H9 (cell line): Measurements from ENCODE around the gene ADAT3. TPM values are rescaled to one million over a fixed set of nuclear protein-coding genes. Genes with fewer than 3 reads are reported as not detected.

Experiments
- DNase-seq: peaks from one replicate; pipeline ENCODE4 v3.0.0-alpha.2; 2017
- H2AFZ ChIP-seq: one replicate; pipeline ENCODE4 v1.6.1; 2013; ENCODE audit warnings: mild to moderate bottlenecking, low read length, control low read depth, moderate library complexity
- H2AK5ac ChIP-seq: 2 replicates; pipeline ENCODE4 v1.6.1; 2013; ENCODE audit warnings: low read length, control low read depth, mixed read lengths; ENCODE audit not compliant: insufficient read length
- H2BK120ac ChIP-seq: one replicate; pipeline ENCODE4 v1.6.1; 2013; ENCODE audit warnings: low read depth, mild to moderate bottlenecking, low read length, control low read depth, inconsistent platforms; ENCODE audit not compliant: poor library complexity, severe bottlenecking
- H2BK12ac ChIP-seq: 2 replicates; pipeline ENCODE4 v1.6.1; 2013; ENCODE audit warnings: low read length, control low read depth, mixed read lengths, low read depth; ENCODE audit not compliant: insufficient read length
- H2BK15ac ChIP-seq: 2 replicates; pipeline ENCODE4 v1.6.1; 2013; ENCODE audit warnings: low read depth, low read length, control low read depth
- H2BK20ac ChIP-seq: one replicate; pipeline ENCODE4 v1.6.1; 2013; ENCODE audit warnings: low read depth, mild to moderate bottlenecking, low read length, control low read depth, inconsistent platforms; ENCODE audit not compliant: poor library complexity, severe bottlenecking
- H2BK5ac ChIP-seq: 2 replicates; pipeline ENCODE4 v1.6.1; 2013; ENCODE audit warnings: low read length, control low read depth, mixed read lengths; ENCODE audit not compliant: insufficient read length
- H3K14ac ChIP-seq: 2 replicates; pipeline ENCODE4 v1.6.1; 2013; ENCODE audit warnings: low read length, control low read depth; ENCODE audit not compliant: insufficient read depth
- H3K18ac ChIP-seq: 2 replicates; pipeline ENCODE4 v1.6.1; 2013; ENCODE audit warnings: low read depth, mild to moderate bottlenecking, mixed read lengths, low read length, control low read depth; ENCODE audit not compliant: insufficient read length
- H3K23ac ChIP-seq: 2 replicates; pipeline ENCODE4 v1.6.1; 2013; ENCODE audit warnings: low read length, control low read depth, mixed read lengths, low read depth; ENCODE audit not compliant: insufficient read length
- H3K23me2 ChIP-seq: 2 replicates; pipeline ENCODE4 v1.6.1; 2013; ENCODE audit warnings: low read depth, mild to moderate bottlenecking, mixed read lengths, low read length, control low read depth; ENCODE audit not compliant: insufficient read length, poor library complexity, severe bottlenecking
- H3K27ac ChIP-seq: 2 replicates; pipeline ENCODE4 v1.5.1; 2013; ENCODE audit warnings: low read length, control low read depth, mixed read lengths, low read depth; ENCODE audit not compliant: insufficient read length
- H3K27me3 ChIP-seq: 2 replicates; pipeline ENCODE4 v1.6.1; 2013; ENCODE audit warnings: low read length, control low read depth, inconsistent platforms; ENCODE audit not compliant: insufficient read depth
- H3K4ac ChIP-seq: 2 replicates; pipeline ENCODE4 v1.6.1; 2013; ENCODE audit warnings: low read depth, mild to moderate bottlenecking, control low read depth, inconsistent platforms, low read length, moderate library complexity
- H3K4me1 ChIP-seq: 2 replicates; pipeline ENCODE4 v1.6.1; 2013; ENCODE audit warnings: low read length, control low read depth, inconsistent platforms; ENCODE audit not compliant: insufficient read depth
- H3K4me2 ChIP-seq: 2 replicates; pipeline ENCODE4 v1.6.1; 2013; ENCODE audit warnings: low read length, control low read depth, mixed read lengths; ENCODE audit not compliant: insufficient read length, insufficient read depth
- H3K56ac ChIP-seq: 2 replicates; pipeline ENCODE4 v1.6.1; 2013; ENCODE audit warnings: low read depth, mild to moderate bottlenecking, mixed read lengths, low read length, control low read depth; ENCODE audit not compliant: insufficient read length
- H3K79me1 ChIP-seq: 2 replicates; pipeline ENCODE4 v1.6.1; 2013; ENCODE audit warnings: low read depth, mild to moderate bottlenecking, moderate library complexity, low read length, control low read depth, inconsistent platforms; ENCODE audit not compliant: insufficient read depth, poor library complexity, severe bottlenecking
- H3K79me2 ChIP-seq: 2 replicates; pipeline ENCODE4 v1.6.1; 2013; ENCODE audit warnings: low read length, control low read depth, inconsistent platforms; ENCODE audit not compliant: insufficient read depth
- H3K9ac ChIP-seq: 2 replicates; pipeline ENCODE4 v1.6.1; 2013; ENCODE audit warnings: low read length, control low read depth, mixed read lengths; ENCODE audit not compliant: insufficient read length; ENCODE audit errors: extremely low read depth
- H3K9me3 ChIP-seq: one replicate; pipeline ENCODE4 v1.6.1; 2013; ENCODE audit warnings: low read depth, low read length, inconsistent platforms; ENCODE audit not compliant: control insufficient read depth
- H3T11ph ChIP-seq: one replicate; pipeline ENCODE4 v1.6.1; 2013; ENCODE audit warnings: mild to moderate bottlenecking, low read length, control low read depth, inconsistent platforms
- H4K20me1 ChIP-seq: one replicate; pipeline ENCODE4 v1.6.1; 2013; ENCODE audit not compliant: control insufficient read depth, insufficient read length, insufficient read depth
- H4K5ac ChIP-seq: 2 replicates; pipeline ENCODE4 v1.6.1; 2013; ENCODE audit warnings: low read depth, mild to moderate bottlenecking, mixed read lengths, low read length, control low read depth; ENCODE audit not compliant: insufficient read length
- H4K8ac ChIP-seq: replicated peaks from 2 replicates; pipeline ENCODE4 v1.6.1; 2013; ENCODE audit warnings: low read length, control low read depth, mixed read lengths, low read depth; ENCODE audit not compliant: insufficient read length
- H4K91ac ChIP-seq: 2 replicates; pipeline ENCODE4 v1.6.1; 2013; ENCODE audit warnings: low read depth, mild to moderate bottlenecking, moderate library complexity, mixed read lengths, low read length, control low read depth; ENCODE audit not compliant: insufficient read length
- H3K27ac Mint-ChIP-seq, 3 experiments: 2 replicates in 2 of 3; 3 replicates in 1 of 3; pipeline ENCODE4 v1.8.0; 2020 to 2021; ENCODE audit warnings: mixed read lengths in 3 of 3, mild to moderate bottlenecking in 1 of 3, moderate library complexity in 1 of 3
- H3K27me3 Mint-ChIP-seq: 2 replicates; pipeline ENCODE4 v1.8.0; 2021; ENCODE audit warnings: low read depth, mild to moderate bottlenecking, moderate library complexity, mixed read lengths
- H3K36me3 Mint-ChIP-seq, 3 experiments: 2 replicates in 2 of 3; 3 replicates in 1 of 3; pipeline ENCODE4 v1.8.0; 2020 to 2021; ENCODE audit warnings: low read depth in 3 of 3, mixed read lengths in 3 of 3; ENCODE audit not compliant: insufficient read depth in 1 of 3
- H3K4me1 Mint-ChIP-seq, 2 experiments: 2 replicates each; pipeline ENCODE4 v1.8.0; 2020; ENCODE audit warnings: mixed read lengths in 2 of 2
- H3K4me3 Mint-ChIP-seq, 2 experiments: 2 replicates in 1 of 2; 3 replicates in 1 of 2; pipeline ENCODE4 v1.8.0; 2020 to 2021; ENCODE audit warnings: mild to moderate bottlenecking in 2 of 2, mixed read lengths in 2 of 2, moderate library complexity in 1 of 2
- H3K9me3 Mint-ChIP-seq, 2 experiments: 2 replicates in 1 of 2; 3 replicates in 1 of 2; pipeline ENCODE4 v1.8.0; 2020; ENCODE audit warnings: mild to moderate bottlenecking in 2 of 2, mixed read lengths in 2 of 2, moderate library complexity in 1 of 2
- CTCF ChIP-seq: fragments of 200-600 bp; sonication (generic); conservative IDR thresholded peaks from 3 replicates; pipeline ENCODE4 v1.8.0; 2021; ENCODE audit warnings: antibody characterized with exemption, mild to moderate bottlenecking
- WGBS: extraction: QIAGEN DNeasy Blood & Tissue Kit; methylation state at CpG from one replicate; pipeline ENCODE4 v1.1.7; 2013; ENCODE audit warnings: missing lambda C conversion rate, low lambda C conversion rate, mixed read lengths; ENCODE audit not compliant: insufficient read length; ENCODE audit errors: extremely low coverage; 5-methylcytosine and 5-hydroxymethylcytosine counted together
- total RNA-seq: library from RNA; stranded (reverse); gene quantifications from 2 replicates; pipeline ENCODE4 v1.2.1, GENCODE V29; 2021

The ADAT3 gene
- total RNA-seq, 1 experiment from 2014 or later: 12.2 TPM

DNA sequence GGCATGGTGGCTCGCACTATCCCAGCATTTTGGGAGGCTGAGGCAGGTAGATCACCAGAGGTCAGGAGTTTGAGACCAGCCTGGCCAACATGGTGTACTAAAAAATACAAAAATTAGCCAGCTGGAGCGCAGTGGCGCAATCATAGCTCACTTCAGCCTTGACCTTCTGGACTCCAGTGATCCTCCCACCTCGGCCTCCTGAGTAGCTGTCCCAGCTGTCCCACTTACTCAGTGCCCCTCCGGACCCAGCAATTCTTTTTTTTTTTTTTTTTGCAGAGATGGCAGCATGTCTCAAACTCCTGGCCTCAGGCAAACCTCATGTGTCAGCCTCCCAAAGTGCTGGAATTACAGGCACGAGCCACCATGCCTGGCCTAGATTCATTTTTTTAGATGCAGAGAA, 2.3 kb upstream of the ADAT3 start:
- Histone ChIP-seq H2BK5ac (no peak overlapping the region), H3K14ac (no peak overlapping the region), H3K56ac (no peak overlapping the region), H4K8ac (no peak overlapping the region), H3K4me1 (0 out of 2 replicates have a peak, but pooled peaks cover 2% of the 10 kb centered on the region), H3K4ac (no peak overlapping the region), H3K18ac (no peak overlapping the region), H2BK20ac (no peak overlapping the region), H4K91ac (no peak overlapping the region), H3K9me3 (no peaks in the 10 kb centered on the region), H2AFZ (no peak overlapping the region), H2AK5ac (no peak overlapping the region), H2BK12ac (no peak overlapping the region), H3T11ph (no peak overlapping the region), H3K9ac (no peak overlapping the region), H3K23ac (no peak overlapping the region), H3K79me2 (peaks cover 6% of the 10 kb centered on the region; the same call in 1 of the 2 replicates), H3K79me1 (no peaks in the 10 kb centered on the region), H3K23me2 (peaks cover 6% of the 10 kb centered on the region), H2BK15ac (no peak overlapping the region), H3K27ac (no peak overlapping the region), H2BK120ac (peak overlapping the region; percentile 2), H3K27me3 (no peaks in the 10 kb centered on the region), H3K4me2 (no peak overlapping the region), H4K20me1 (no peaks in the 10 kb centered on the region), H4K5ac (no peak overlapping the region)
- H3K9me3 Mint-ChIP-seq: no peaks in the 10 kb centered on the region; a peak in 2 of 5 replicates
- no peak for TF ChIP-seq CTCF
- no peak for DNase-seq
- H3K4me1 Mint-ChIP-seq: peaks cover 11 to 17% of the 10 kb centered on the region in 2 experiments
- H3K27ac Mint-ChIP-seq: no peak overlapping the region
- H3K36me3 Mint-ChIP-seq: peaks cover 5 to 8% (median 5%) of the 10 kb centered on the region in 3 experiments; a peak in 5 of 7 replicates
- H3K4me3 Mint-ChIP-seq: no peak overlapping the region
- no CpG with 5 or more reads among the region's 6 CpGs for WGBS
- H3K27me3 Mint-ChIP-seq: peaks cover 7% of the 10 kb centered on the region
